Measurements from ENCODE around the gene PLK5.
"Not testable (repeated sequence)": the region's sequence is repeated elsewhere in the genome, so short reads cannot be mapped to it uniquely, and the experiment has no call there.

PLK5 gene

GRCh38 chr19:1523412-1524286 is at the start of gene PLK5:
Gene PLK5, plus strand, starts transcription at chr19:1524077. Its CDS starts 2,920 bp downstream, at chr19:1526997.
- no peak for DNase-seq

- DNase-seq = no peak
Measured at GRCh38 chr19:1474765-1475351, 49.0 kb upstream of the PLK5 start.

GRCh38 chr19:1475751-1476437 is 48.0 kb upstream of the PLK5 start:
- DNase-seq = no peak

- DNase-seq = not testable (repeated sequence)
Measured at GRCh38 chr19:1477056-1477455, 46.8 kb upstream of the PLK5 start.

- peak; percentile 83 for DNase-seq
Measured at GRCh38 chr19:1478934-1479707, 44.8 kb upstream of the PLK5 start, which contains the start of gene C19orf25. Gene C19orf25, minus strand, starts transcription at chr19:1479215. Its CDS starts 312 bp downstream, at chr19:1478903.

GRCh38 chr19:1481224-1481892 is 42.5 kb upstream of the PLK5 start:
- DNase-seq = no peak

- DNase-seq = no peak
Measured at GRCh38 chr19:1481893-1482360, 42.0 kb upstream of the PLK5 start.

GRCh38 chr19:1482361-1483130 is 41.3 kb upstream of the PLK5 start:
- DNase-seq = no peak

GRCh38 chr19:1483131-1483978 is 40.5 kb upstream of the PLK5 start:
- no peak for DNase-seq

GRCh38 chr19:1483979-1484428 is 39.9 kb upstream of the PLK5 start:
- no peak for DNase-seq

- DNase-seq = no peak
Measured at GRCh38 chr19:1486720-1487575, 36.9 kb upstream of the PLK5 start.

GRCh38 chr19:1487576-1488281 is 36.1 kb upstream of the PLK5 start:
- DNase-seq = no peak

GRCh38 chr19:1488282-1488601 is 35.6 kb upstream of the PLK5 start:
- DNase-seq = no peak

- no peak for DNase-seq
Measured at GRCh38 chr19:1489463-1490310, 34.2 kb upstream of the PLK5 start.

GRCh38 chr19:1490311-1491113 is 33.4 kb upstream of the PLK5 start, which contains the start of gene PCSK4:
Gene PCSK4, minus strand, starts transcription at chr19:1490350. Its CDS starts 4 bp downstream, at chr19:1490346.
- peak; percentile 97 for DNase-seq

- DNase-seq = no peak
Measured at GRCh38 chr19:1491114-1491848, 32.6 kb upstream of the PLK5 start, which contains the start of gene REEP6. Gene REEP6, plus strand, starts transcription at chr19:1491181. Its CDS starts 89 bp downstream, at chr19:1491270.
